ENCODE measurements around the gene SHMT2. TPM values are rescaled to one million over a fixed set of nuclear protein-coding genes. Genes with fewer than 3 reads are reported as not detected.

The SHMT2 gene
- total and polyA plus RNA-seq, 2 donors (not counting 3 experiments of a cell fraction or from before 2014, with no cell fraction given), result 155 to 243 TPM

- ChIA-PET POLR2A (no interaction called here), CTCF (interaction anchor here (0.8 kb wide), 1 partner anchor 203 kb away, joined by 3 read pairs; the partner anchor contains the start of gene GLI1)
- no peaks in the 10 kb centered on the region for H3K9me3 ChIP-seq (replicated peaks; ENCODE audit: control insufficient read depth, insufficient read depth, low read length)
- H2AFZ ChIP-seq (ENCODE audit: low read depth, low read length), result no peak overlapping the region
- dilution Hi-C loops (cut with MboI; ENCODE audit: extremely low pct_ligation_motif_present, low sequenced_read_pairs), result no loop called here
- no peaks in the 10 kb centered on the region for H3K4me1 ChIP-seq (ENCODE audit: control insufficient read depth, extremely low read depth, insufficient read depth, low read length)
- intact Hi-C loops (cut with micrococcal nuclease), result no loop called here
- no peak overlapping the region for H3K4me3 ChIP-seq (replicated peaks in 1 of 3; ENCODE audit: insufficient read depth in 1 of 3, low read depth in 1 of 3, low read length in 3 of 3)
- no TSS peak for BruUV-seq (replicated peaks)
- H3K27ac ChIP-seq (ENCODE audit: insufficient read depth, low read depth, low read length), result no peak overlapping the region
- FAIRE-seq (no peak), DNase-seq (ENCODE audit: low read depth, low spot score) (no peak)
- no peaks in the 10 kb centered on the region for H3K27me3 ChIP-seq (ENCODE audit: control insufficient read depth in 2 of 2, insufficient read depth in 2 of 2, low read length in 2 of 2)
- H3K9ac ChIP-seq (replicated peaks; ENCODE audit: extremely low read depth, insufficient read depth, low read length), result no peak overlapping the region
- H3K36me3 ChIP-seq (ENCODE audit: control insufficient read depth in 2 of 2, extremely low read depth in 1 of 2, insufficient read depth in 2 of 2, low read length in 2 of 2), result peaks cover 0 to 11% of the 10 kb centered on the region in 2 experiments
- no peaks in the 10 kb centered on the region for H3K79me2 ChIP-seq (ENCODE audit: control insufficient read depth, insufficient read depth, low read length)
- H3K9me1 ChIP-seq (replicated peaks; ENCODE audit: control insufficient read depth, extremely low read depth, insufficient read depth, low read length), result no peaks in the 10 kb centered on the region
- no peak overlapping the region for H3K4me2 ChIP-seq (ENCODE audit: insufficient read depth, low read length)
- TF ChIP-seq EZH2 (IDR thresholded peaks at IDR 0.05; ENCODE audit: borderline replicate concordance, low read depth, low read length, severe bottlenecking), result no peak
- TF ChIP-seq POLR2A (IDR thresholded peaks at IDR 0.05; ENCODE audit: low read depth, low read length), result no peak
- TF ChIP-seq POLR2AphosphoS5 (IDR thresholded peaks at IDR 0.05; ENCODE audit: insufficient read depth, low read depth, low read length), result no peak
- no peak for TF ChIP-seq FOS (IDR thresholded peaks at IDR 0.05; ENCODE audit: borderline replicate concordance, insufficient read depth, low read length)
- no peak for TF ChIP-seq GATA2 (IDR thresholded peaks at IDR 0.05; ENCODE audit: insufficient read depth, insufficient read length, low read depth, low read length)
- TF ChIP-seq, protein P1, sequence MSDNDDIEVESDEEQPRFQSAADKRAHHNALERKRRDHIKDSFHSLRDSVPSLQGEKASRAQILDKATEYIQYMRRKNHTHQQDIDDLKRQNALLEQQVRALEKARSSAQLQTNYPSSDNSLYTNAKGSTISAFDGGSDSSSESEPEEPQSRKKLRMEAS (IDR thresholded peaks at IDR 0.05; ENCODE audit: insufficient read depth, insufficient read length), result no peak
- TF ChIP-seq MYC (IDR thresholded peaks at IDR 0.05; ENCODE audit: low read depth, low read length), result no peak
- TF ChIP-seq, protein P2, sequence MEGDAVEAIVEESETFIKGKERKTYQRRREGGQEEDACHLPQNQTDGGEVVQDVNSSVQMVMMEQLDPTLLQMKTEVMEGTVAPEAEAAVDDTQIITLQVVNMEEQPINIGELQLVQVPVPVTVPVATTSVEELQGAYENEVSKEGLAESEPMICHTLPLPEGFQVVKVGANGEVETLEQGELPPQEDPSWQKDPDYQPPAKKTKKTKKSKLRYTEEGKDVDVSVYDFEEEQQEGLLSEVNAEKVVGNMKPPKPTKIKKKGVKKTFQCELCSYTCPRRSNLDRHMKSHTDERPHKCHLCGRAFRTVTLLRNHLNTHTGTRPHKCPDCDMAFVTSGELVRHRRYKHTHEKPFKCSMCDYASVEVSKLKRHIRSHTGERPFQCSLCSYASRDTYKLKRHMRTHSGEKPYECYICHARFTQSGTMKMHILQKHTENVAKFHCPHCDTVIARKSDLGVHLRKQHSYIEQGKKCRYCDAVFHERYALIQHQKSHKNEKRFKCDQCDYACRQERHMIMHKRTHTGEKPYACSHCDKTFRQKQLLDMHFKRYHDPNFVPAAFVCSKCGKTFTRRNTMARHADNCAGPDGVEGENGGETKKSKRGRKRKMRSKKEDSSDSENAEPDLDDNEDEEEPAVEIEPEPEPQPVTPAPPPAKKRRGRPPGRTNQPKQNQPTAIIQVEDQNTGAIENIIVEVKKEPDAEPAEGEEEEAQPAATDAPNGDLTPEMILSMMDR (IDR thresholded peaks at IDR 0.05; ENCODE audit: extremely low read depth in 1 of 2, insufficient read depth in 1 of 2, low read depth in 1 of 2, low read length in 2 of 2), result no peak
- TF ChIP-seq JUN (IDR thresholded peaks at IDR 0.05; ENCODE audit: borderline replicate concordance, insufficient read depth, insufficient read length, low read depth), result no peak
- H4K20me1 ChIP-seq (replicated peaks; ENCODE audit: control insufficient read depth, extremely low read depth, insufficient read depth, low read length), result no peaks in the 10 kb centered on the region
These were observed 26.4 kb downstream of the SHMT2 start for GRCh38 chr12:57255916-57256315.
